ENCODE data around the gene HEATR5B.

HEATR5B gene

DNA sequence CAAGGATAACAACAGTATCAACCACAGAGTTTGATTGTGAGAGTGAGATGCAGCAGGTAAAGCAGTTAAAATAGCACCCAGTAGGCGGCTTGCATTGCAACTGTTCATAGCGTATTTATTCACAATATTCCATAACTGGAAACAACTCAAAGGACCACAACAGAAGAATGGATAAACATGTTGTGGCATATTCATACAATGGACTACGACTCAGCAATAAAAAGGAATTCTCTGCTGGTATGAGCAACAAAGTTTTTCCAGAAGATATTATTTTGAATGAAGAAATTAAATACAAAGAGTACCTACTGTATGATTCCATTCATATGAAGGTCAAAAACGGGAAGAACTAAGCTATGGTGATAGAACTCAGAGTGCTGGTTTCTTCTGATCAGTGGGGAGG is 25.4 kb upstream of the HEATR5B start:
- H3K27ac ChIP-seq: no peak overlapping the region

DNA sequence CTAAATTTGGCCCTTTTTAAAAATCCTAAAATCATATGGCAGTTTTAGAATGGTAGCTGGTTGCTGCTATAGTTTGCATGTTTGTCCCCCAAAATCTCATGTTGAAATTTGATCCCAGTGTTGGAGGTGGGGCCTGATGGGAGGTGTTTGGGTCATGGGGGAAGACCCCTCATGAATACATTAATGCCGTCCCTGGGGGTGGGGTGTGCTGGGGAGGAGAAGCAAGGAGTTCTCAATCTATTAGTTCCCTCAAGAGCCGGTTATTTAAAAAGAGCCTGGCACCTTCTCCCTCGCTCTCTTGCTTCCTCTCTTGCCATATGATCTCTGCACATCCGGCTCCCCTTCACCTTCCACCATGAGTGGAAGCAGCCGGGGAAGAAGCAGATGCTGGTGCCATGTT is 21.0 kb upstream of the HEATR5B start:
- TF ChIP-seq, protein P1, sequence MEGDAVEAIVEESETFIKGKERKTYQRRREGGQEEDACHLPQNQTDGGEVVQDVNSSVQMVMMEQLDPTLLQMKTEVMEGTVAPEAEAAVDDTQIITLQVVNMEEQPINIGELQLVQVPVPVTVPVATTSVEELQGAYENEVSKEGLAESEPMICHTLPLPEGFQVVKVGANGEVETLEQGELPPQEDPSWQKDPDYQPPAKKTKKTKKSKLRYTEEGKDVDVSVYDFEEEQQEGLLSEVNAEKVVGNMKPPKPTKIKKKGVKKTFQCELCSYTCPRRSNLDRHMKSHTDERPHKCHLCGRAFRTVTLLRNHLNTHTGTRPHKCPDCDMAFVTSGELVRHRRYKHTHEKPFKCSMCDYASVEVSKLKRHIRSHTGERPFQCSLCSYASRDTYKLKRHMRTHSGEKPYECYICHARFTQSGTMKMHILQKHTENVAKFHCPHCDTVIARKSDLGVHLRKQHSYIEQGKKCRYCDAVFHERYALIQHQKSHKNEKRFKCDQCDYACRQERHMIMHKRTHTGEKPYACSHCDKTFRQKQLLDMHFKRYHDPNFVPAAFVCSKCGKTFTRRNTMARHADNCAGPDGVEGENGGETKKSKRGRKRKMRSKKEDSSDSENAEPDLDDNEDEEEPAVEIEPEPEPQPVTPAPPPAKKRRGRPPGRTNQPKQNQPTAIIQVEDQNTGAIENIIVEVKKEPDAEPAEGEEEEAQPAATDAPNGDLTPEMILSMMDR (conservative IDR thresholded peaks at IDR 0.05): no peak

More for the DNA sequence above, 25.4 kb upstream of the HEATR5B start:
- TF ChIP-seq, protein P1 (conservative IDR thresholded peaks at IDR 0.05): no peak

DNA sequence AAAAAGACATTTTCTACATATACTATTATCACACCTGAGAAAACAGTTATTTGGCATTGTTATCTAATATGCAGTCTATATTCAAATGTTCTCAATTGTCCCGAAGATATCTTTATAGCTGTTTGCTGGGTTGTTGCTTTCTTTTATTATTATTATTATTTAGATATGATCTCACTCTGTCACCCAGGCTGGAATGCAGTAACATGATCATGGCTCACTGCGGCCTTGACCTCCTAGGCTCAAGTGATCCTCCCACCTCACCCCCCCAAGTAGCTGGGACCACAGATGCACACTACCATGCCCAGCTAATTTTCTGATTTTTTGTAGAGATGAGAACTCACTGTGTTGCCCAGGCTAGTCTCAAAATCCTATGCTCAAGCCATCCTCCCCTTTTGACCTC is 20.0 kb upstream of the HEATR5B start:
- TF ChIP-seq, protein P1 (conservative IDR thresholded peaks at IDR 0.05): no peak
- H3K27ac ChIP-seq: no peak overlapping the region

More for the DNA sequence above, 21.0 kb upstream of the HEATR5B start:
- no peak overlapping the region for H3K27ac ChIP-seq

DNA sequence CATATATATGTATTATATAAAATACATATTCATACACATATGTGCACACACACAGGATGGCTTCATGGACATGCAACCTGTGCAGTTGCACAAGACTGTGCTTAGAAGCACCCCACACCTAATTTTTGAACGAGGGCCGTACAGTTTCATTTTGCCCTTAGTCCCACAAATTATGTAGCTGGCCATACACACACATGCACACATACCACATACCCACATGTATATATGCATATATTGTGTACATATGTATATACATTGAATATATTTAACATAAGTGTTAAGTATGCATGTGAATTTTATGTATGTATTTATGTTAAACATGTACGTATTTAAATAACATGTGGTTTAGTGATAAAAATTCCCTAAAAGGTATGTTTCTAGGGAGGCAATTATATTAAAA is 18.4 kb upstream of the HEATR5B start:
- TF ChIP-seq, protein P1 (conservative IDR thresholded peaks at IDR 0.05): no peak
- H3K27ac ChIP-seq: no peak overlapping the region

DNA sequence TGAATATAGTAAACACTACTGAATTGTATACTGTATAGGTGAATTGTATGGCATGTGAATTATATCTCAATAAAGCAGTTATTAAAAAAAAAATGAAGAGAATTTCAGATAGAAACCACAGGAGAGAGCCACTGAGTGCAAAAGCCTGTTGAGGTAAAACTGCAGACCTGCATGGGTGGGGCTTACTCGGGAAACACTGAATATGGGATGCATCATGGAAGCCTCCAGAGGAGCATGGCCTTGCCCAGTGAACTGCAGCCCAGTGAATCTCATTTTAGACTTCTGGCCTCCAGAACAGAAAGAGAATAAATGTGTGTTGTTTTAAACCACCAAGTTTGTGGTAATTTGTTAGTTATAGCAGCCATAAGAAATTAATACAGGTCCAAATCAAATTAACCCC is 15.9 kb upstream of the HEATR5B start:
- no peak overlapping the region for H3K27ac ChIP-seq
- TF ChIP-seq, protein P1 (conservative IDR thresholded peaks at IDR 0.05): no peak

DNA sequence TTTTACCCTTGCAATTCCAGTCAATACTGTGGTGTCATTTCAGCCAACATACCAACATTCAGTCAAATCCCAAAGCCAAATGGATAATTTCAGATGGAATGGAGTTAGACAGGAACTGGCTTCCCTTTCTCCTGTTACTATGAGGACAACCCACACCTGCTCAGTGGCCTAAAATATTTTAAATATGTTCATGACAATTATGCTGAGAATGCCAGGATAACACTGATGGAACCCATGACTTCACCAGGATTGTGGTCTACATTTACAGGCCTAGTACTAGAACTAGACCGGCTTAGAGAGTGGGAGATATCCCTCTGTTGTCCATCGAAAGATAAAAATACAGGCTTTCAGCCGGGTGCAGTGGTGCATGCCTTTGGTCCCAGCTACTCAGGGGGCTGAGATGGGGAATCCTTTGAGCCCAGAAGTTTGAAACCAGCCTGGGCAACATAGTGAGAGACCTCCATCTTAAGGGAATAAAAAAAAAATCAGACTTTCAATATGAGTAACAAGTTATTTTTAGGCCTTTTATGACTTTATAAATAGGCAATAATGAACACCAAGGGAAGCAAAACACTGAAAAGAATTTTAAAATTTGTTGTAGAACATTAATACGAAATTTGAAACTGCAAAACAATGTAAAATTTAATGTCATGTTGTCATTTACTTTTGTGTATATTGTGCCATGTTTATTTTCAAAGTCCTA is 14.4 kb upstream of the HEATR5B start:
- no peak overlapping the region for H3K27ac ChIP-seq
- TF ChIP-seq, protein P1 (conservative IDR thresholded peaks at IDR 0.05): no peak

DNA sequence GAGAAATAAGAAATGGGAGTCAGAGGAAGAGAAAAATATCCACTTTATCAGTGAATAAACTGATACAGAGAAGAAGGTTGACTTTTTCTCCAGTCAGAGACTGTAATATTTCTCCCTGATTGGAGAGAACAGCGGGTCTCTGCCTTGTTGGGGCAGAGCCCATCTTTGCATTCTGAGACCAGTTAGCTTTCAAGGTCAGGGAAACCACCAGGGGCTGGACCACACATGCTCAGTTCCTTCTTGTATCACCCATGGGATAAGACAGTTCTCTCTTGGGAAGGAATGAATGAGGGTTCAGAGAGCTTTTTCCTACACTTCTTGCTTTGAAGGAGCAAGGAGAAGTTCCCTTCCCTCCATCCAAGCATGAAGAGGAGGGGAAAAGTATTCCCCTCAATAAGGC is 12.4 kb upstream of the HEATR5B start:
- TF ChIP-seq, protein P1 (conservative IDR thresholded peaks at IDR 0.05): no peak
- H3K27ac ChIP-seq: no peak overlapping the region
